ENCODE data around the gene RPEL1.
"Not testable (repeated sequence)": the region's sequence is repeated elsewhere in the genome, so short reads cannot be mapped to it uniquely, and the experiment has no call there.

Gene RPEL1

DNA sequence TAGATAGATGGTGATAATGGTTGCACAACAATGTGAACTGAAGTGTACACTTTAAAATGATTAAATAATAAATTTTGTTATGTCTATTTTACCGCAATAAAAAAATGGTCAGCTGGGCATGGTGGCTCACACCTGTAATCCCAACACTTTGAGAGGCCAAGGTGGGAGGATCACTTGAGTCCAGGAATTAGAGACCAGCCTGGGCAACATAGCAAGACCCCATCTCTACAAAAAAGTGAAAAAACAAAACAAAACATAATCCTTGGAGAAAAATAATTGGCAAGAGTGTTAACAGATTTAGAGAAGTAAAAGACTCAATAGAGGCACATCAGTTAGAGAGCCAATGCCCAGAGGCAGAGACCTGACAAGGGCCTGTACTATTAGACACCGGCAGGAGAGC lies 9.9 kb upstream of the RPEL1 start:
- no peak for DNase-seq (ENCODE audit: low spot score)

GRCh38 chr10:103238506-103239252 lies 7.0 kb upstream of the RPEL1 start:
- DNase-seq (ENCODE audit: low spot score), result no peak

GRCh38 chr10:103241262-103242011 lies 4.2 kb upstream of the RPEL1 start:
- DNase-seq (ENCODE audit: low spot score), result no peak

- DNase-seq (ENCODE audit: low spot score), result peak; percentile 82
These were observed 918 bp upstream of the RPEL1 start for GRCh38 chr10:103244666-103245271.

DNA sequence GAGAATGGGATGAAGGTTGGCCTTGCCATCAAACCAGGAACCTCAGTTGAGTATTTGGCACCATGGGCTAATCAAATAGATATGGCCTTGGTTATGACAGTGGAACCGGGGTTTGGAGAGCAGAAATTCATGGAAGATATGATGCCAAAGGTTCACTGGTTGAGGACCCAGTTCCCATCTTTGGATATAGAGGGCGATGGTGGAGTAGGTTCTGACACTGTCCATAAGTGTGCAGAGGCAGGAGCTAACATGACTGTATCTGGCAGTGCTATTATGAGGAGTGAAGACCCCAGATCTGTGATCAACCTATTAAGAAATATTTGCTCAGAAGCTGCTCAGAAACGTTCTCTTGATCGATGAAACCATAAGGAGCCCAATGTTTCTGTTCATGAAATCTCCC lies 637 bp downstream of the RPEL1 start:
- DNase-seq (ENCODE audit: low spot score), result no peak

DNA sequence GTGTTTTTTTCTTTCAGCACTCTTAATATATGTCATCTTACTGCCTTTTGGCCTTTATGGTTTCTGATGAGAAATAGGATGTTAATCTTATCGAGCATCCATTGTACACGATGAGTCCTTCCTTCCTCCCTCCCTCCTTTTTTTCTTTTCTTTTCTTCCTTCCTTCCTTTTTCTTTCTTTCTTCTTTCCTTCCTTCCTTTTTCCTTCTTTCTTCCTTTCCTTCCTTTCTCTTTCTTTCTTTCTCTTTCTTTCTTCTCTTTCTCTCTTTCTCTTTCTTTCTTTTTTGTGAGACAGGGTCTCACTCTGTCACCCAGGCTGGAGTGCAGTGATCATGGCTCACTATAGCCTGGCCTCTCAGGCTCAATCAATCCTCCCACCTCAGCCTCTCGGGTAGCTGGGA lies 8.4 kb downstream of the RPEL1 start:
- no peak for DNase-seq (ENCODE audit: low spot score)

- DNase-seq (ENCODE audit: low spot score), result no peak
These were observed 9.0 kb downstream of the RPEL1 start for GRCh38 chr10:103254538-103255325.

- DNase-seq (ENCODE audit: low spot score), result no peak
These were observed 10.9 kb downstream of the RPEL1 start for GRCh38 chr10:103256613-103257012.

DNA sequence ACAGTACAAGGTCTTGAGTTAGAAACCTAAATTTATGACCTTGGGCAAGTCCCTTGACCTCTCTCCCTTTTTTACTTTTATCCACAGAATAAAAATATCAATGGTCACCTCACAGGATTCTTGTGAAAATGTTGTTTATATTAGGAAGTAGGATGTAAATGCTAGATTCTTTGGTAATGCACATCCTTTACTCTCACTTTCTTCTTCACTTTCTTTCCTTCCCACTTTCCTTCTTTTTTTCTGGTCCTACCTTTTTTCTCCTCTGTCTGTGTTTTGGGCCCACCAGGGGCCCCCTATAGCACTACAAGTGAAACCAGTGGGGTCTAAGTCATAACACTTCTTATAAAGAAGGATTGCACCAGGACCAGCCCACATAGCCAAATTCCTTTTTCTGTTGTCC lies 12.1 kb downstream of the RPEL1 start:
- DNase-seq (ENCODE audit: low spot score), result no peak

DNA sequence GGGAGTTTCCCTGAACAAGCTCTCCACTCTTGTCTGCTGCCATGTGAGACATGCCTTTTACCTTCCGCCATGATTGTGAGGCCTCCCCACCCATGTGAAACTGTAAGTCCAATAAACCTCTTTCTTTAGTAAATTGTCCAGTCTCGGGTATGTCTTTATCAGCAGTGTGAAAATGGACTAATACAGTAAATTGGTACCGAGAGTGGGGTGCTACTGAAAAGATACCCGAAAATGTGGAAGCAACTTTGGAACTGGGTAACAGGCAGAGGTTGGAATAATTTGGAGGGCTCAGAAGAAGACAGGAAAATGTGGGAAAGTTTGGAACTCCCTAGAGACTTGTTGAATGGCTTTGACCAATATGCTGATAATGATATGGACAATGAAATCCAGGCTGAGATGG lies 13.2 kb downstream of the RPEL1 start:
- DNase-seq (ENCODE audit: low spot score), result not testable (repeated sequence)

DNA sequence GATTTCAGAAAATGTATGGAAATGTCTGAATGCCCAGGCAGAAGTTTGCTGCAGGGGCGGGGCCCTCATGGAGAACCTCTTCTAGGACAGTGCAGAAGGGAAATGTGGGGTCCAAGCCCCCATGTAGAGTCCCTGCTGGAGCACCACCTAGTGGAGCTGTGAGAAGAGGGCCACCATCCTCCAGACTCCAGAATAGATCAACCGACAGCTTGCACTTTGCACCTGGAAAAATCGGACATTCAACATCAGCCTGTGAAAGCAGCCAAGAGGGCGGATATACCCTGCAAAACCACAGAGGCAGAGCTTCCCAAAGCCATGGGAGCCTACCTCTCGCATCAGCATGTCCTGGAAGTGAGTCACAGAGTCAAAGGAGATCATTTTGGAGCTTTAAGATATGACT lies 14.3 kb downstream of the RPEL1 start:
- no peak for DNase-seq (ENCODE audit: low spot score)

DNA sequence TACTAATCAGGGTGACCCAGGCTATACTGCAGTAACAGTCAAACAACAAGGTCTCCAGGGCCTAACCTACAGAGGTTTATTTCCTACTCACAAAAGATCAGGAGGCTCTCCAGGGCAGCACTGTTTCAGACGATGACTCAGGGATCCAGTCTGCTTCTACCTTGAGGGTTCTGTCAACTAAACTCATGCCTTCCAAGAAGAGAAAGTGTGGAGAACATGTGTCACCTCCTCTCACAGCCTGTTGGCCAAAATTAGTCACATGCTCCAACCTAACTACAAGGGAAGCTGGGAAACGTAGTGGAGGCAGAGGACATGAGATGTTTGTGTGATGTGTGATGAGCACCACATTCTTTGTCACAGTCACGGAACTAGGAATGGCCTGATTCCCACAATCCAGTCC lies 16.5 kb downstream of the RPEL1 start:
- DNase-seq (ENCODE audit: low spot score), result no peak

GRCh38 chr10:103265717-103266329 lies 20.1 kb downstream of the RPEL1 start:
- DNase-seq (ENCODE audit: low spot score), result peak; percentile 28

GRCh38 chr10:103273041-103273441 lies 27.4 kb downstream of the RPEL1 start:
- no peak for DNase-seq (ENCODE audit: low spot score)

GRCh38 chr10:103276251-103276895 lies 30.7 kb downstream of the RPEL1 start:
- DNase-seq (ENCODE audit: low spot score), result no peak

GRCh38 chr10:103276896-103277712 lies 31.4 kb downstream of the RPEL1 start, which contains the start of gene INA:
INA (plus strand) TSS chr10:103277138; CDS start chr10:103277212, 74 bp downstream.
- DNase-seq (ENCODE audit: low spot score), result no peak

DNA sequence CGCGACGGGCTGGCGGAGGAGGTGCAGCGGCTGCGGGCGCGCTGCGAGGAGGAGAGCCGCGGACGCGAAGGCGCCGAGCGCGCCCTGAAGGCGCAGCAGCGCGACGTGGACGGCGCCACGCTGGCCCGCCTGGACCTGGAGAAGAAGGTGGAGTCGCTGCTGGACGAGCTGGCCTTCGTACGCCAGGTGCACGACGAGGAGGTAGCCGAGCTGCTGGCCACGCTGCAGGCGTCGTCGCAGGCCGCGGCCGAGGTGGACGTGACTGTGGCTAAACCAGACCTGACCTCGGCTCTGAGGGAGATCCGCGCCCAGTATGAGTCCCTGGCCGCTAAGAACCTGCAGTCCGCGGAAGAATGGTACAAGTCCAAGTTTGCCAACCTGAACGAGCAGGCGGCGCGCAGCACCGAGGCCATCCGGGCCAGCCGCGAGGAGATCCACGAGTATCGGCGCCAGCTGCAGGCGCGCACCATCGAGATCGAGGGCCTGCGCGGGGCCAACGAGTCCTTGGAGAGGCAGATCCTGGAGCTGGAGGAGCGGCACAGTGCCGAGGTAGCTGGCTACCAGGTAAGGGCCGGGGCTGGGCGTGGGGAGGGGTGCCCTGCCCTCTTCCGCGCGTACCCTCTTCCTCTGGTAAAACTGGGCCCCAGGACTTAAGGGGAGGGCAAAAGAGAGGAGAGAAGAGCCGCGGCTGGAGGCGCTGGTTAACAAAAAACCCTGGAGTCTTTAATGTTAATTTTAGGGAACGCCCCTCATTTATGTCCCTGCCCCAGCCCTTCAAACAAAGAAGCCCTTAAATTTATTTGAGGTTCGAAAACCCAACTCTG lies 32.2 kb downstream of the RPEL1 start:
- no peak for DNase-seq (ENCODE audit: low spot score)

GRCh38 chr10:103278537-103278823 lies 32.8 kb downstream of the RPEL1 start:
- no peak for DNase-seq (ENCODE audit: low spot score)

DNA sequence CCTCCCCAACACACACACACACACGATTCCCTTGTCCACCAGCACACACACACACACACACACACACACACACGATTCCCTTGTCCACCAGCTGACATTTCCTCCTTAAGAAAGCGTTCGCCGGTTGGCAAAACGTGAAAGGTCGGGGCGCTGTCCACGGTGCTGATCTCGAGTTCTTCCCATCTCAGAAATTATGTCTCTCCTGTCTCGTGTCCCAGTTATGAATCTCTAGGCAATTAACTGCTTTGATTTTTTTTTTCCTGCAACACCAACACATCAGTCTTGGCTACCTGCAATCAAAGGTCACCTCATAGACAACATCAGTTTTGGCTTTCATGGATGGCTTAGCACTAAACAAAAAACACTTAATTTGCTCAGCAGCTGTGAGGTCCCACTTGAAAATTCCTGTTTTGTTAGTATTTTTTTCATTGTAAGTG lies 33.2 kb downstream of the RPEL1 start:
- no peak for DNase-seq (ENCODE audit: low spot score)

GRCh38 chr10:103280031-103280430 lies 34.3 kb downstream of the RPEL1 start:
- no peak for DNase-seq (ENCODE audit: low spot score)

Measured in NAMALWA (cell line).